ENCODE results near the gene WIPF2. TPM values are rescaled to one million over a fixed set of nuclear protein-coding genes. Genes with fewer than 3 reads are reported as not detected.
A peak's percentile ranks its signal among the peaks of the same experiment; 100 is the strongest.

Gene WIPF2
- 10 to 100 TPM; 24.1 to 26.1 TPM for total RNA-seq

GRCh38 chr17:40218740-40219593 is at the start of gene WIPF2:
Gene WIPF2, plus strand, starts transcription at chr17:40219304. Its CDS starts 37,156 bp downstream, at chr17:40256460.
- H3K4me1 Mint-ChIP-seq = peaks cover 26% of the 10 kb centered on the region
- H3K36me3 Mint-ChIP-seq = peaks cover 4% of the 10 kb centered on the region
- peak within 1 kb of the TSS; percentile 100 for H3K27ac Mint-ChIP-seq
- ATAC-seq (peak; percentile 96), DNase-seq (peak; percentile 98)
- CTCF ChIA-PET = interaction anchor here (0.7 to 3.3 kb wide), 35 partner anchors 10 to 238 kb away, joined by 3 to 20 read pairs (median 4); partner anchors contain the start of genes CDC6 and PSMD3
- no peaks in the 10 kb centered on the region for H3K27me3 Mint-ChIP-seq
- no peaks in the 10 kb centered on the region for H3K9me3 Mint-ChIP-seq (ENCODE audit: low read depth)
- peak within 1 kb of the TSS; percentile 92 for H3K4me3 Mint-ChIP-seq

- ATAC-seq (no peak), DNase-seq (no peak)
- Mint-ChIP-seq H3K27ac (no peak overlapping the region), H3K27me3 (no peaks in the 10 kb centered on the region), H3K9me3 (ENCODE audit: low read depth) (no peaks in the 10 kb centered on the region), H3K36me3 (peaks cover 34% of the 10 kb centered on the region), H3K4me1 (peaks cover 3% of the 10 kb centered on the region), H3K4me3 (no peak overlapping the region)
- CTCF ChIA-PET = interaction anchor here (0.8 to 5.4 kb wide), 4 partner anchors 21 to 58 kb away, joined by 3 to 120 read pairs (median 4); no protein-coding TSS in a partner anchor
These were observed 48.8 kb upstream of the WIPF2 start for GRCh38 chr17:40170325-40170724.

DNA sequence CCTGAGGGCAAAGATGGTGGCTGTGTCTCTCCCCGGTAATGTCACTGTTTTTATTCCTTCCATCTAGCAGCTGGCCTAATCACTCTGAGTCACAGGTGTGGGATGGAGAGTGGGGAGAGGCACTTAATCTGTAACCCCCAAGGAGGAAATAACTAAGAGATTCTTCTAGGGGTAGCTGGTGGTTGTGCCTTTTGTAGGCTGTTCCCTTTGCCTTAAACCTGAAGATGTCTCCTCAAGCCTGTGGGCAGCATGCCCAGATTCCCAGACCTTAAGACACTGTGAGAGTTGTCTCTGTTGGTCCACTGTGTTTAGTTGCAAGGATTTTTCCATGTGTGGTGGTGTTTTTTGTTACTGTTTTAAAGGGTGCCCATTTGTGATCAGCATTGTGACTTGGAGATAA is 47.4 kb upstream of the WIPF2 start:
- DNase-seq = no peak
- no peak for ATAC-seq
- CTCF ChIA-PET = no interaction called here
- Mint-ChIP-seq H3K9me3 (ENCODE audit: low read depth) (no peaks in the 10 kb centered on the region), H3K27me3 (no peaks in the 10 kb centered on the region), H3K36me3 (peaks cover 31% of the 10 kb centered on the region), H3K4me3 (no peak overlapping the region), H3K4me1 (peaks cover 6% of the 10 kb centered on the region), H3K27ac (no peak overlapping the region)

GRCh38 chr17:40173091-40173777 is 45.9 kb upstream of the WIPF2 start:
- no peak overlapping the region for H3K27ac Mint-ChIP-seq

DNA sequence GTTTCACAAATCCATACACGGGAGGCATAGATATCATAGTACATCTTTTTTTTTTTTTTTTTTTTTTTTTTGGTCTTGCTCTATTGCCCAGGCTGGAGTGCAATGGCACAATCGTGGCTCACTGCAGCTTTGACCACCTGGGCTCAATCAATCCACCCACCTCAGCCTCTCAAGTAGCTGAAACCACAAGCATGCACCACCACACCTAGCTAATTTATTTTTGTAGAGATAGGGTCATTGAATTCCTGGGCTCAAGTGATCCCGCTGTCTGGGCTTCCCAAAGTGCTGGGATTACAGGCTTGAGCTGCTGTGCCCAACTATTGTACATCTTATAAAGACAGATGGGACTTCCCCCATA is 45.3 kb upstream of the WIPF2 start:
- Mint-ChIP-seq H3K4me3 (no peak overlapping the region), H3K27ac (no peak overlapping the region), H3K27me3 (no peaks in the 10 kb centered on the region), H3K9me3 (ENCODE audit: low read depth) (no peaks in the 10 kb centered on the region), H3K4me1 (peaks cover 7% of the 10 kb centered on the region), H3K36me3 (peaks cover 20% of the 10 kb centered on the region)
- ATAC-seq = no peak
- CTCF ChIA-PET = interaction anchor here (0.7 to 1.6 kb wide), 4 partner anchors 18 to 116 kb away, joined by 3 to 6 read pairs (median 4); no protein-coding TSS in a partner anchor
- DNase-seq = no peak

More at GRCh38 chr17:40173091-40173777, 45.9 kb upstream of the WIPF2 start:
- Mint-ChIP-seq H3K4me3 (no peak overlapping the region), H3K4me1 (peaks cover 9% of the 10 kb centered on the region), H3K9me3 (ENCODE audit: low read depth) (no peaks in the 10 kb centered on the region), H3K36me3 (peaks cover 24% of the 10 kb centered on the region), H3K27me3 (no peaks in the 10 kb centered on the region)
- no peak for ATAC-seq
- DNase-seq = no peak
- CTCF ChIA-PET = interaction anchor here (0.7 to 1.6 kb wide), 4 partner anchors 18 to 116 kb away, joined by 3 to 6 read pairs (median 4); no protein-coding TSS in a partner anchor

DNA sequence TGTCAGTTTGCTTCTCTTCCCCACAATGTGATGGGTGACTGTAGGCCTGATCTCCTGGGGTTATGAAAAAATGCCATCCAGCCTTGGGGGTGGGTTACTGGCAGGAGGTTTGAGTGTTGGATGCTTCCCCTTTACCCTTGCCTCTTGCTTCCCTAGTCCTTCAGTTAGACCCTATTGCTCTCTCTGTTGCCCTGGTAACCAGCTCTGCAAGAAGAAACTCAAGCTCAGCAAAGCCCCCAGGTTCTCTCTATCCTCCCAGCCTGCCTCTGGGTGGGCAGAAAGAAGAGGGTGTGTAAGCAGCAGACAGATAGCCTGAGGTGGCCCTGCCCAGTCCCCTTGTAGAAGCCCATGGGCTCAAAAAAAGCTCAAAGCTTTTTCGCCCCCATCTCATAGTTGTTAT is 44.6 kb upstream of the WIPF2 start:
- CTCF ChIA-PET = interaction anchor here (1.5 to 6.3 kb wide), 5 partner anchors 7 to 61 kb away, joined by 4 to 39 read pairs (median 6); partner anchors contain the start of gene WIPF2
- Mint-ChIP-seq H3K27me3 (no peaks in the 10 kb centered on the region), H3K9me3 (ENCODE audit: low read depth) (no peaks in the 10 kb centered on the region), H3K27ac (no peak overlapping the region), H3K4me1 (peaks cover 7% of the 10 kb centered on the region), H3K36me3 (peaks cover 14% of the 10 kb centered on the region), H3K4me3 (no peak overlapping the region)
- DNase-seq (no peak), ATAC-seq (no peak)

- CTCF ChIA-PET = interaction anchor here (0.8 to 6.3 kb wide), 9 partner anchors 8 to 554 kb away, joined by 3 to 39 read pairs (median 4); partner anchors contain the start of gene WIPF2
- Mint-ChIP-seq H3K9me3 (ENCODE audit: low read depth) (no peaks in the 10 kb centered on the region), H3K27me3 (no peaks in the 10 kb centered on the region), H3K4me1 (peaks cover 7% of the 10 kb centered on the region), H3K27ac (no peak overlapping the region), H3K4me3 (no peak overlapping the region), H3K36me3 (peaks cover 10% of the 10 kb centered on the region)
- ATAC-seq = no peak
- no peak for DNase-seq
These were observed 43.0 kb upstream of the WIPF2 start for GRCh38 chr17:40175928-40176753.

- CTCF ChIA-PET = interaction anchor here (0.8 to 6.3 kb wide), 6 partner anchors 9 to 555 kb away, joined by 3 to 39 read pairs (median 8); no protein-coding TSS in a partner anchor
- no peaks in the 10 kb centered on the region for H3K9me3 Mint-ChIP-seq (ENCODE audit: low read depth)
- H3K27ac Mint-ChIP-seq = peak overlapping the region; percentile 17
- H3K4me1 Mint-ChIP-seq = peaks cover 7% of the 10 kb centered on the region
- H3K36me3 Mint-ChIP-seq = peaks cover 10% of the 10 kb centered on the region
- H3K27me3 Mint-ChIP-seq = no peaks in the 10 kb centered on the region
- no peak overlapping the region for H3K4me3 Mint-ChIP-seq
- peak; percentile 4 for ATAC-seq
- no peak for DNase-seq
These were observed 42.4 kb upstream of the WIPF2 start for GRCh38 chr17:40176754-40177110.

DNA sequence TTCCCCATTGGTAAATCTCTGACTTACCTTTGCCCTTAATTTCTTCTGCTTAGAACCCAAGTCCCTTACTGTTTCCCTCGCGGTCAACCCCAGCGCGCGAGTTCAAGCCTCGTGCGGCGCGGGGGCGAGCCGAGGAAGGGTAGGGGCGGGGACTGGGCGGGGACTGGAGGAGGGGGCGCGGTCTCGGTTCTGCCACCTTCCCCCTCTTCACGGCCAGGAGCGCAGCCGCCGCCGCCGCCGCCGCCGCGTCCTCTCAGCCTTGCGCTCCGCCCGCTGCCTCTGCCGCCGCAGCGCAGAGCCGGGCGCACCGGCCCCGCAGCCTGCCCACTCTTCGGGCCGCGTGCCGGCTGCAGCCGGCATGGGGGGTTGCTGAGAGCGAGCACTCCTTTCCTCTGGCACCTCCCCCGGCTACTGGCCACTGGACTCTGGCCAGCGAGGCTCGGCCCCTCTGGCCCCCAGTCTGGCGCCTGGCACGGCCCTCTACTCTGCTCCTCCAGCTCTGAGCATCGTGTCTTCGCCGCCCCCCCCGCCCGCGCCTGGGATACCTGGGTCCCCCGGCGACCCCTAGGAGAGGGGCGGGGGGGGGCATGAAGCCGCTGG is 41.7 kb upstream of the WIPF2 start, which contains the start of gene RAPGEFL1:
Gene RAPGEFL1 (plus strand): TSS at position 196 of the 600 bp plus-strand sequence. CDS start 392 bp downstream, at position 588.
- peak; percentile 96 for ATAC-seq
- H3K4me3 Mint-ChIP-seq = no peak within 1 kb of the TSS
- H3K27me3 Mint-ChIP-seq = no peaks in the 10 kb centered on the region
- no peaks in the 10 kb centered on the region for H3K9me3 Mint-ChIP-seq (ENCODE audit: low read depth)
- H3K4me1 Mint-ChIP-seq = peaks cover 7% of the 10 kb centered on the region
- peak; percentile 87 for DNase-seq
- peak within 1 kb of the TSS; percentile 43 for H3K27ac Mint-ChIP-seq
- CTCF ChIA-PET = interaction anchor here (1.0 to 6.3 kb wide), 6 partner anchors 10 to 556 kb away, joined by 3 to 39 read pairs (median 4); partner anchors contain the start of gene WIPF2
- H3K36me3 Mint-ChIP-seq = peaks cover 10% of the 10 kb centered on the region

- ATAC-seq (no peak), DNase-seq (no peak)
- H3K27ac Mint-ChIP-seq = no peak overlapping the region
- CTCF ChIA-PET = interaction anchor here (1.0 to 6.3 kb wide), 7 partner anchors 10 to 174 kb away, joined by 3 to 39 read pairs (median 4); partner anchors contain the start of gene WIPF2
- peaks cover 10% of the 10 kb centered on the region for H3K36me3 Mint-ChIP-seq
- no peaks in the 10 kb centered on the region for H3K9me3 Mint-ChIP-seq (ENCODE audit: low read depth)
- peaks cover 7% of the 10 kb centered on the region for H3K4me1 Mint-ChIP-seq
- H3K4me3 Mint-ChIP-seq = no peak overlapping the region
- H3K27me3 Mint-ChIP-seq = no peaks in the 10 kb centered on the region
These were observed 41.0 kb upstream of the WIPF2 start for GRCh38 chr17:40178021-40178601.

DNA sequence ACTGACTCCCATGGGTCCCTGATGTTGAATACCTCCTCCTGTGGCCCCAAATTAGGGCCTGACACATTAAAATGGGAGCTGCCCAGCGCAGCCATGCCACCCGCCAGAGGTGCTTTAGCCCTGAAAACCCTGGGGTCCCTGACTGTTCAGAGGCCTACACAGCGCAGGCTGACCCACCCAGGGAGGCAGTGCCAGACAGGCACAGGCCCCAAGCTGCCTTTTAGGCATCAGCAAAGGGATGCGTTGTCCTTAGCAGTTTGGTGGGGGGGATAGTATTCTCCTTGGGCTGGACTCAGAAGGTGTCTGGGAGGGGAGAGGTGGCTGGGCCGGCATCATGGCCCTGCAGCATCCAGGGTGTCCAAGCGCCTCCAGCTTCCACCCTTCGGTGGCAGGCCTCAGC is 40.4 kb upstream of the WIPF2 start:
- Mint-ChIP-seq H3K4me1 (peaks cover 7% of the 10 kb centered on the region), H3K9me3 (ENCODE audit: low read depth) (no peaks in the 10 kb centered on the region), H3K4me3 (no peak overlapping the region), H3K36me3 (peaks cover 7% of the 10 kb centered on the region), H3K27ac (no peak overlapping the region), H3K27me3 (no peaks in the 10 kb centered on the region)
- DNase-seq (no peak), ATAC-seq (no peak)
- CTCF ChIA-PET = interaction anchor here (1.0 to 6.3 kb wide), 6 partner anchors 11 to 173 kb away, joined by 3 to 39 read pairs (median 6); partner anchors contain the start of gene WIPF2
